Right kidney (tissue), 1 donor: Measurements from ENCODE around the gene LHFPL3.

Experiments
- DNase-seq: peaks from one replicate; pipeline ENCODE4 v3.0.0-alpha.2; 2016

The LHFPL3 gene

GRCh38 chr7:104367926-104368325 is 39.5 kb downstream of the LHFPL3 start:
- DNase-seq, result no peak

GRCh38 chr7:104371216-104371979 is 43.0 kb downstream of the LHFPL3 start:
- DNase-seq, result no peak

- no peak for DNase-seq
These were observed 43.6 kb downstream of the LHFPL3 start for GRCh38 chr7:104371980-104372357.

DNA sequence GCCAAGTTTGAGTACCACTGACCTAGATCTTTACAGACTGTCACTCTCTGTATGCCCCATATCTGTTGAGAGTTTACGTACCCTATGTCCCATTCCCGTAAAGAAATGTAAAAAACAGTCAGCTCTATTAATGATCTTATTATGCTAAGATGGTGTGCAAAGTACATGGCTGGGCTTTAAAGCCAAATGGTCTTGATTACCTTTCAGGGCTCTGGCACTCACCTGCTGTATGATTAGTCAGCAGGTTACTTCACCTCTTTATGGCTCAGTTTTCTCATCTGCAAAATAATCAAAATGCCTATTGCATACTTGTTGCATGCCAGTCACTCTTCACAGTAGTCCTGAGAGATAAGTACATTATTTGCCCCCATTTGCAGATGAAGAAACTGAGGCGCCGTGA is 54.2 kb downstream of the LHFPL3 start:
- DNase-seq, result no peak

DNA sequence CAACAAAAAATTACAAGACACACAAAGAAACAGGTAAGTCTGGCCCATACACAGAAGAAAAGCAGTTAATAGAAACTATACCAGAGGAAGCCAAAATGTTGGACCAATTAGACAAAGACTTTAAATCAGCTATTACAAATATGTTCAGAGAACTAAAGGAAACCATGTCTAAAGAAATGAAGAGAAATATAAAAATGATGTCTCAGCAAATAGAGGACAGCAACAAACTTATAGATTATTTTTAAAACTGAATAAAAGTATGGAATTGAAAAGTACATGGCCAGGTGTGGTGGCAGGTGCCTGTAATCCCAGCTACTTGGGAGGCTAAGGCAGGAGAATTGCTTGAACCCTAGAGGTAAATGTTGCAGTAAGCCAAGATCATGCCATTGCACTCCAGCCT is 58.5 kb downstream of the LHFPL3 start:
- no peak for DNase-seq

GRCh38 chr7:104388222-104388621 is 59.8 kb downstream of the LHFPL3 start:
- no peak for DNase-seq

GRCh38 chr7:104395162-104395561 is 66.8 kb downstream of the LHFPL3 start:
- no peak for DNase-seq

DNA sequence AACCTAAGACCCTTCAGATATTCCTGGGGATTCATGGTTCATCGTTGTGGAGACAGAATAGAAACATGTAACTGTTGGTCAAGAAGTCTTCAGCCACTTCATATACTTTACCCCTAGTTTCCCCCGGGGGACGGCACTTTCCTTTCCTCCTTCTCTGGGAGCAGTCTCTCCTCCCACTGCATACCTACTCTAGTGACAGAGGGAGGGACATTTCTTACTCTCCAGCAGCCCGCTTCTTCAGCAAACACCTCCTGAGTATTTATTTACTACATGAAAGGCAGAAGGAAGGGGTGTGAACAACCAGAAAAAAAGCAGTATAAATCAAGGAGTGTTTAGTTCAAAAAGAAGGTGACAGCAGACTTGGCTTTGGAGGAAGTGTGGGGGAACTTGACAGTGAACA is 69.0 kb downstream of the LHFPL3 start:
- no peak for DNase-seq

DNA sequence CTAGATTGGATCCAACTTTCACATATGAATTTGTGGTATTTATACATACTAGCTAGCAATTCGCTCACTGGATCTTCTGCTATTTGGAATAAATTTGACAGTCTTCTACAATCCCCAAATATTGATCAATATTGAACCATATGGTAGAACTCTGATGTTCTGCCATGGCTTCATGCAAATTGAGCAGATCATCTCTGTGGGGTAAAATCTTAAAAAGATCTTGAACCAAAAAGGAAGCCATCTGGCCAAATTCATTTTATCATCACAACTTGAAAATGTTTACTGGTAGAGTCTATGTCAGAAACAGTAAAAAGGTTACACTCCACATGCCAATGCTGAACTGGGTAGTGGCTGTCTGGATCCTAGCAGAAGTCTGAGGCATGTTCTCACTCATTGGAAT is 80.0 kb downstream of the LHFPL3 start:
- DNase-seq, result no peak

DNA sequence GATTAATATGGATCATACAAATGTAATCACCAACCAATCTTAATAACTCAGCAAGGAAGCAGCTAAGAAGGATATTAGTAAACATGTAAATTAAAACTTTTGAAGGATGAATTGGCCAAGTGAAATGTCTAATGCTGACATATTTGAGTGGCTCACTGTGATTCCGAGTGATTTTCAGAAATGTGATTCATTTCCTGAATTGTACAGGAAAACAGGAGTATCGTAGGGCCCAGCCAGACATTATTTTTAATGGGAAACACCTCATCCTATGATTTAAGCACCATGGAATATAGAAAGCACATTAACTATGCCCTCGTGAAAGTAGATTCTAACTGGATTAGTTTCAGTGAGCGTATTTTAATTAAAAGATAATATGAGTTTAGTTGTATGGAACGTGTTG is 82.3 kb downstream of the LHFPL3 start:
- DNase-seq, result no peak

- no peak for DNase-seq
These were observed 84.5 kb downstream of the LHFPL3 start for GRCh38 chr7:104412911-104413310.

DNA sequence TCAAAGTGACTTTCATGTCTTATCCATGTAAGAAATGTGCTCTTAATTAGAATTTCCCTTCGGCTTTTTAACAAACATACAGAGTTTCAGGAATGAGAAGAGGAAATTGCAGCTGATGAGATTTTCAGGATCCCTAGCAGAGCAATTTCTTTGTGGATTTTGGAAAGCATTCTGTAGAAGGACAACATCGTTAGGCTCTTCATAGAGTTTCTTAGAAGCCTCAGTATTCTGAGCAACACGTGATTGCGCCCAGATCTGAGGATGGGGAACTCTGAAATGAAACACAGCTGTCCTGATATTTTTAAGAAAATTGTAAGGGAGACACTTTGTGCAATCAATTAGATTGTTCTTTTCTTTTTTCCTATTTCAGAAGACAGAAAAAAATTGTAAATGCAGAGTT is 85.8 kb downstream of the LHFPL3 start:
- no peak for DNase-seq

DNA sequence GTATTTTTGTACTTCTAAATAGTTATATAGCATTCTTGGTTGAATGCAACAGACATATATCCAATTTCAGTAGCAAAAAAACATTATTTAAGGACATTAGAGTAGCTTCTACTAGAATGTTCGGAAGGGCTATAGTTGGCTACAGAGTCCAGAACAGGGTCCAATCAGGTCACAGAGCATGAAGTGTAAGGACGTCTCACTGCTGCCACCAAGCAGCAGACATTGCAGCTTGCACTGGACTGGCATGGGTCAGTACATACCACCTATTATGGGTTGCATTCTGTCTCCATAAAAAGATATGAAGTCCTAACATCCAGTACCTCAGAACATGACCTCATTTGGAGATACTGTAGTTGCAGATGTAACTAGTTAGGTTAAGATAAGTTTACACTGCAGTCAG is 87.3 kb downstream of the LHFPL3 start:
- no peak for DNase-seq

GRCh38 chr7:104416866-104417393 is 88.5 kb downstream of the LHFPL3 start:
- DNase-seq, result no peak

- DNase-seq, result no peak
These were observed 103.5 kb downstream of the LHFPL3 start for GRCh38 chr7:104431930-104432329.

GRCh38 chr7:104434129-104434528 is 105.7 kb downstream of the LHFPL3 start:
- DNase-seq, result no peak

GRCh38 chr7:104442481-104442880 is 114.1 kb downstream of the LHFPL3 start:
- no peak for DNase-seq

- no peak for DNase-seq
These were observed 115.6 kb downstream of the LHFPL3 start for GRCh38 chr7:104444017-104444416.

- DNase-seq, result no peak
These were observed 117.0 kb downstream of the LHFPL3 start for GRCh38 chr7:104445393-104445792.

DNA sequence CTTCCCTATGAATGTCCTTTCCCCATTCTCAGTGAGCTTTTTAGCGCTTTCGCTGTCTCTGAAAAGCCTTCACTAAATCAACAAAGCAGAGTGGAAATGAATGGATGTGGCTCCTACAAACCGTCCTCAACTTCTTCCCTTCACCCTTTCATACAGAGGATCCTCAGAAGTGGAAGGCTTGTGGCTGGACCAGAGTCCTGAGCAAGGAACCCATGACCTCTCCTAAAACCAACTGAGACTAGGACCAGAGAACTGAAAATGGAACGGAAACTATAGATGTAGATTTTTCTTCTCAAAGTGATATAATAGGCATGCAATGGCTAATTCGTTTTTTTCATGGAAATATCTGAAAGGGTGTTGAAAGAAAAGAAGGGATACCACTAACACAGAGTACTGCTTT is 122.5 kb downstream of the LHFPL3 start:
- DNase-seq, result no peak

- no peak for DNase-seq
These were observed 124.8 kb downstream of the LHFPL3 start for GRCh38 chr7:104453190-104453589.

DNA sequence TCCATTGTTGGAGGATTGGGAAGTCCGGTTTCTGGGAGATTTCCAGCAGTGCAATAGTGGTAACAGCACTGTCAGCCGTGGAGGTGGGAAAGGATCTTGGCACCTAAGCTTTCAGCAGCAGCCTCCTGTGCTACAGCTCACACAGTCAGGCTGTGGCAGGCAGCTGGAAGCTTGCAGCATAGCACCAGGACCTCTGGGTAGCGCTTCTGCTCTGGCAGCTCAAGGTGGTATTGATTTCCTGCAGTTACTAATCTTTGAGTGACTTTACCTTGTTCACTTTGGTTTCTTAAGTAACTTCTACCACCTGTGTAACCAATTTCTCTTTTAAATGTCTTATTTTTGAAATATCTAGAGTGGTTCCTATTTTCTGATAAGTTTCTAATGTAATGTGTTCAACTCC is 130.5 kb downstream of the LHFPL3 start:
- DNase-seq, result no peak

- DNase-seq, result no peak
These were observed 140.9 kb downstream of the LHFPL3 start for GRCh38 chr7:104469166-104469820.

GRCh38 chr7:104480529-104480928 is 152.1 kb downstream of the LHFPL3 start:
- no peak for DNase-seq
